ENCODE results near the gene RNF208. TPM values are rescaled to one million over a fixed set of nuclear protein-coding genes. Genes with fewer than 3 reads are reported as not detected.

The RNF208 gene
- total RNA-seq, 1 experiment from 2014 or later = 38.0 TPM

DNA sequence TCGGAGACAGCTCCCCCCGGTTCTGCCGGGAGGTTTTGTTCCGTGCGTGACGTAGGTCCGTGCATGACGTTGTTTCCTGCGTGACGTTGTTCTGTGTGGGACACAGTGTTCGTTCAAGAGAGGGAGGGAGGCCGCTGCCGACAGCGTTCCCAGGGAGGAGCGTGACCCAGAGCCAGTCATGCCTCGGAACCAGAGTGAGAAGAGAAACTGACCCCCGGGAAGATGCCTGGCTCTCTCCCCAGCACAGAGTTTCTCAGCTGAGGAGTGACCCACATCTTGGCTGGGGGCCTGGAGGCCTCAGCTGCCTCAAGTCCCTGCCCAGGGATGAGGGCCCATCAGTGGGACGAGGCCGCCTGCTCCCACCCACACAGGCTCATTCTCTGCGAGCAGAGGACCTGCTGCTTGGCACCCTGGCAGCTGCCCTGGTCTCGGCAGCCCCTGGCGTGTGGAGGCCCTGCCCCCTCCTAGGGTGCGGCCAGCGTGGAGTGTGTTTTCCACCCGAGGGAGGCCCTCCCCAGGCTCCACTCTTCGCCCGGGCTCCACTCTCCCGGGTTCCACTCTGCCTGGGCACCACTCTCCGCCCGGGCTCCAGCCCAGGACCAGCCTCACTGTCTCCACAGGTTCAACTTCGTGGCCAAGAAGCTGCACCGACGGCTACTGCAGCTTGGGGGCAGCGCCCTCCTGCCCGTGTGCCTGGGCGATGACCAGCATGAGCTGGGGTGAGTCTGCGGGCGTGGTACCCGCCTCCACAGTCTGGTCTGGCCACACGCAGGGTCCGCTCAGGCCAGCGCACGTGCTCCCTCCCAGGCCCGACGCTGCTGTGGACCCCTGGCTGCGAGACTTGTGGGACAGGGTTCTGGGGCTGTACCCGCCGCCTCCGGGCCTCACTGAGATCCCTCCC lies 8.6 kb downstream of the RNF208 start:
- no peak for TF ChIP-seq EZH2 (IDR thresholded peaks at IDR 0.05; ENCODE audit: low read depth)
- TF ChIP-seq, protein P1, sequence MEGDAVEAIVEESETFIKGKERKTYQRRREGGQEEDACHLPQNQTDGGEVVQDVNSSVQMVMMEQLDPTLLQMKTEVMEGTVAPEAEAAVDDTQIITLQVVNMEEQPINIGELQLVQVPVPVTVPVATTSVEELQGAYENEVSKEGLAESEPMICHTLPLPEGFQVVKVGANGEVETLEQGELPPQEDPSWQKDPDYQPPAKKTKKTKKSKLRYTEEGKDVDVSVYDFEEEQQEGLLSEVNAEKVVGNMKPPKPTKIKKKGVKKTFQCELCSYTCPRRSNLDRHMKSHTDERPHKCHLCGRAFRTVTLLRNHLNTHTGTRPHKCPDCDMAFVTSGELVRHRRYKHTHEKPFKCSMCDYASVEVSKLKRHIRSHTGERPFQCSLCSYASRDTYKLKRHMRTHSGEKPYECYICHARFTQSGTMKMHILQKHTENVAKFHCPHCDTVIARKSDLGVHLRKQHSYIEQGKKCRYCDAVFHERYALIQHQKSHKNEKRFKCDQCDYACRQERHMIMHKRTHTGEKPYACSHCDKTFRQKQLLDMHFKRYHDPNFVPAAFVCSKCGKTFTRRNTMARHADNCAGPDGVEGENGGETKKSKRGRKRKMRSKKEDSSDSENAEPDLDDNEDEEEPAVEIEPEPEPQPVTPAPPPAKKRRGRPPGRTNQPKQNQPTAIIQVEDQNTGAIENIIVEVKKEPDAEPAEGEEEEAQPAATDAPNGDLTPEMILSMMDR (conservative IDR thresholded peaks at IDR 0.05) = peak; percentile 51
- peaks cover 17% of the 10 kb centered on the region for H3K4me1 ChIP-seq (replicated peaks; ENCODE audit: insufficient read depth)
- no peak overlapping the region for H3K4me3 ChIP-seq
- H3K4me2 ChIP-seq = no peak overlapping the region
- ChIA-PET POLR2A (ENCODE audit: unreplicated experiment) (interaction anchor here (0.7 kb wide), 1 partner anchor 24 kb away, joined by 3 read pairs; no protein-coding TSS in a partner anchor), CTCF (interaction anchor here (0.6 to 0.7 kb wide), 2 partner anchors 89 to 143 kb away, joined by 3 to 4 read pairs; no protein-coding TSS in a partner anchor)
- H2AFZ ChIP-seq = no peak overlapping the region
- H3K9me3 ChIP-seq (ENCODE audit: insufficient read depth, low read depth) = no peaks in the 10 kb centered on the region
- peaks cover 10% of the 10 kb centered on the region; the same call in 1 of the 2 replicates for H3F3A ChIP-seq (ENCODE audit: insufficient read depth, low read depth)
- H3K9me2 ChIP-seq (ENCODE audit: insufficient read depth) = no peaks in the 10 kb centered on the region
- no TSS peak for BruUV-seq (replicated peaks)
- no peaks in the 10 kb centered on the region for H3K79me2 ChIP-seq (ENCODE audit: low read depth)
- intact Hi-C loops (cut with micrococcal nuclease; ENCODE audit: unreplicated experiment) = no loop called here
- H3K27ac ChIP-seq = no peak overlapping the region
- H3K27me3 ChIP-seq (ENCODE audit: insufficient read depth, low read depth) = no peaks in the 10 kb centered on the region
- H4K20me1 ChIP-seq (ENCODE audit: insufficient read depth) = no peaks in the 10 kb centered on the region; the same call in 1 of the 2 replicates
- no peak for DNase-seq
- no peaks in the 10 kb centered on the region for H3K36me3 ChIP-seq (ENCODE audit: low read depth)

DNA sequence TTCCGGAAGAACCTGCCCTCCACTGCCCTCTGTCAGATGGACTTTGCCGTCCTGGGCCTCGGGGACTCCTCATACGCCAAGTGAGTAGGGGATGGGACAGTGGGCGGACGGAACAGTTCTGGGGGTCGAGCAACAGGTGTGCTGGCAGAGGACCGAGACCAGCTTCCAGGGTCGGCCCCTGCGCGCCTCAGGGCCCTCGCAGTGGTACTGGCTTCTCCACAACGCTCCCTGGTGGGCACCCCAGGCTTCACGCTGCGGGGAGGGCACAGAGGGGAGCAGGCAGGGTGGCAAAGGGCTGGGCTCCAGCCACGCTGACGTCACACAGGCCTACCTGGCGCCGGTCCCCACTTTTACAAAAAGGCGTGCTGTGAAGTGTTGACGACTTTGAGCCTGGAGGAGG lies 9.5 kb downstream of the RNF208 start:
- H3K9me3 ChIP-seq (ENCODE audit: insufficient read depth, low read depth) = no peaks in the 10 kb centered on the region
- CTCF ChIA-PET = no interaction called here
- H4K20me1 ChIP-seq (ENCODE audit: insufficient read depth) = no peaks in the 10 kb centered on the region
- no TSS peak for BruUV-seq (replicated peaks)
- TF ChIP-seq, protein P1 (conservative IDR thresholded peaks at IDR 0.05) = no peak
- TF ChIP-seq EZH2 (IDR thresholded peaks at IDR 0.05; ENCODE audit: low read depth) = no peak
- no peak for DNase-seq
- H3F3A ChIP-seq (ENCODE audit: insufficient read depth, low read depth) = peaks cover 8% of the 10 kb centered on the region; the same call in 1 of the 2 replicates
- POLR2A ChIA-PET (ENCODE audit: unreplicated experiment) = no interaction called here
- H3K4me3 ChIP-seq = no peak overlapping the region
- peaks cover 5% of the 10 kb centered on the region; the same call in 1 of the 2 replicates for H3K79me2 ChIP-seq (ENCODE audit: low read depth)
- no peaks in the 10 kb centered on the region for H3K9me2 ChIP-seq (ENCODE audit: insufficient read depth)
- H3K36me3 ChIP-seq (ENCODE audit: low read depth) = no peaks in the 10 kb centered on the region
- no peak overlapping the region for H2AFZ ChIP-seq
- H3K4me1 ChIP-seq (replicated peaks; ENCODE audit: insufficient read depth) = peaks cover 9% of the 10 kb centered on the region
- no peaks in the 10 kb centered on the region for H3K27me3 ChIP-seq (ENCODE audit: insufficient read depth, low read depth)
- H3K4me2 ChIP-seq = no peak overlapping the region
- H3K27ac ChIP-seq = no peak overlapping the region
- intact Hi-C loops (cut with micrococcal nuclease; ENCODE audit: unreplicated experiment) = no loop called here

DNA sequence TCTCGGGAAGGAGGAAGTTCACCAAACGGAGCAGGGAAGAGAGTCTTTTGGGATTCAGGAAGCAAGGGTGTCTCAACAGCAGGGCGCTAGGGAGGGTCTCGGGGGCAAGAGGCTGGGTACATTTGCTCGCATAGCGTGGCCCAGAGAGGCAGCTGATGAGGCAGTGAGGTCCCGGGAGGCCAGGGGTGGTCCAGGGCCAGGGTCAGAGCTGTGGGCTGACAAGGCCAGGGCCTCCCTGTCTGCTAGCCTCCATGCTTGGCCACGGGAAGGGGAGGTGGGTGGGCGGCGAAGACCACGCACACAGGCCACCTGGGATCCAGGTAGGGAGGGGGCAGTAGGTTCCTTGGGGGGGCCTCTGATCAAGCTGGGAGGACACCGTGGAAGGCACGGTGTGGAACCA lies 10.5 kb downstream of the RNF208 start:
- Histone ChIP-seq H3K9me3 (ENCODE audit: insufficient read depth, low read depth) (no peaks in the 10 kb centered on the region), H3K27me3 (ENCODE audit: insufficient read depth, low read depth) (no peaks in the 10 kb centered on the region), H3K4me2 (no peak overlapping the region), H3K4me3 (no peak overlapping the region), H3K79me2 (ENCODE audit: low read depth) (peaks cover 15% of the 10 kb centered on the region), H3K4me1 (replicated peaks; ENCODE audit: insufficient read depth) (peaks cover 3% of the 10 kb centered on the region), H2AFZ (no peak overlapping the region), H3K36me3 (ENCODE audit: low read depth) (no peaks in the 10 kb centered on the region), H4K20me1 (ENCODE audit: insufficient read depth) (no peaks in the 10 kb centered on the region), H3K27ac (no peak overlapping the region), H3K9me2 (ENCODE audit: insufficient read depth) (no peaks in the 10 kb centered on the region), H3F3A (ENCODE audit: insufficient read depth, low read depth) (peaks cover 3% of the 10 kb centered on the region; the same call in 1 of the 2 replicates)
- TF ChIP-seq EZH2 (IDR thresholded peaks at IDR 0.05; ENCODE audit: low read depth) = no peak
- TF ChIP-seq, protein P1 (conservative IDR thresholded peaks at IDR 0.05) = no peak
- intact Hi-C loops (cut with micrococcal nuclease; ENCODE audit: unreplicated experiment) = no loop called here
- ChIA-PET POLR2A (ENCODE audit: unreplicated experiment) (no interaction called here), CTCF (no interaction called here)
- no TSS peak for BruUV-seq (replicated peaks)
- no peak for DNase-seq
